Fibroblast of the aortic adventitia (primary cell): ENCODE data around the gene ST7. TPM values are rescaled to one million over a fixed set of nuclear protein-coding genes. Genes with fewer than 3 reads are reported as not detected.

Source experiments
- DNase-seq: peaks from one replicate; pipeline ENCODE4 v3.0.0-alpha.2; 2010; ENCODE audit warnings: low read depth
- H3K4me3 ChIP-seq: 2 replicates; pipeline ENCODE4 v1.5.1; 2011; ENCODE audit warnings: low read depth, mild to moderate bottlenecking, control low read depth, low read length, moderate library complexity
- total RNA-seq: library from RNA; depleted of rRNA; stranded (reverse); fragments of >200 nt; gene quantifications from 2 replicates; pipeline ENCODE4 v1.2.3, GENCODE V29; 2012; ENCODE audit warnings: low replicate concordance
- TF ChIP-seq, protein P1 (sequence below): IDR thresholded peaks from 2 replicates; pipeline ENCODE4 v1.5.1; 2011; ENCODE audit warnings: mild to moderate bottlenecking, low read length, control low read depth, inconsistent platforms; ENCODE audit not compliant: insufficient read depth

Gene ST7
- total RNA-seq, 1 donor = 22.7 TPM

DNA sequence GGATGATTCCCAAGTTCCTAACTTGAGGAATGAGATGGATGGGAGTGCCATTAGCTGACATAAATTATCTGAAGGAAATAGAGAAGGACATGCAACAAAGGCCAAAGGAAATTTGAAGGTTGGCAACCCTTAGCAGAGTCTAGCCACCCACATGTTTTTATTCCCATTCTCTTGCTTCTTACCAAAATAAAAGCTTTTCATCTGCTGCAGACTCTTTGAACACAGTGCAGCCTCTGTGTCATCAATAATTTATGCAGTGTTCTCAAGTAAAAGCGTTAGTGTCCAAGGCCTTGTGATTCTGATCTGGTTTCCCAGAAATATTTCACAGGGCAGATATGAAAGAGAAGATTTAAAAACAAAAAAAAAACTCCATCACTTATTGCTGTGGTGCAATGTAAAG lies 98.5 kb downstream of the ST7 start:
- peak; percentile 43 for DNase-seq

DNA sequence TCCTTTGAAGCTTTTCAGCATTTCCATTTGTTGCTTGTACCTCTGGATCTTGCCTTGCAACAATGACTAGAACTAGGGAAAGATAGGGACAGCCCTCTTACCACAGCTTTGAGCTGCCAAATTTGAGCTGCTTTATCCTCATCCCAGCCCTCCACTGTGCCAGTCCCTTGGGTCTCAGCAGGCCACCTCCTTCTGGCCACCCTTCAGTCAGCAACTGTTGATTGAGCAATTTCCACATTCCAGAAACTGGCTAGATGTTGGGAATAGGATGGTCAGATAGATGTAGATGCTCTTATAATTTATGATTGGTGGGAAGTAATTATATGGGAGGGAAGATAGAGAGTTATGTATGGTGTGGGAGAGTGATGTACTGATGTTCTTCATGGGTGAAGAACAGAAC lies 100.1 kb downstream of the ST7 start:
- H3K4me3 ChIP-seq = no peak overlapping the region
- TF ChIP-seq, protein P1, sequence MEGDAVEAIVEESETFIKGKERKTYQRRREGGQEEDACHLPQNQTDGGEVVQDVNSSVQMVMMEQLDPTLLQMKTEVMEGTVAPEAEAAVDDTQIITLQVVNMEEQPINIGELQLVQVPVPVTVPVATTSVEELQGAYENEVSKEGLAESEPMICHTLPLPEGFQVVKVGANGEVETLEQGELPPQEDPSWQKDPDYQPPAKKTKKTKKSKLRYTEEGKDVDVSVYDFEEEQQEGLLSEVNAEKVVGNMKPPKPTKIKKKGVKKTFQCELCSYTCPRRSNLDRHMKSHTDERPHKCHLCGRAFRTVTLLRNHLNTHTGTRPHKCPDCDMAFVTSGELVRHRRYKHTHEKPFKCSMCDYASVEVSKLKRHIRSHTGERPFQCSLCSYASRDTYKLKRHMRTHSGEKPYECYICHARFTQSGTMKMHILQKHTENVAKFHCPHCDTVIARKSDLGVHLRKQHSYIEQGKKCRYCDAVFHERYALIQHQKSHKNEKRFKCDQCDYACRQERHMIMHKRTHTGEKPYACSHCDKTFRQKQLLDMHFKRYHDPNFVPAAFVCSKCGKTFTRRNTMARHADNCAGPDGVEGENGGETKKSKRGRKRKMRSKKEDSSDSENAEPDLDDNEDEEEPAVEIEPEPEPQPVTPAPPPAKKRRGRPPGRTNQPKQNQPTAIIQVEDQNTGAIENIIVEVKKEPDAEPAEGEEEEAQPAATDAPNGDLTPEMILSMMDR = no peak
- DNase-seq = peak; percentile 23

More for the DNA sequence above, 98.5 kb downstream of the ST7 start:
- TF ChIP-seq, protein P1 = no peak
- H3K4me3 ChIP-seq = no peak overlapping the region

DNA sequence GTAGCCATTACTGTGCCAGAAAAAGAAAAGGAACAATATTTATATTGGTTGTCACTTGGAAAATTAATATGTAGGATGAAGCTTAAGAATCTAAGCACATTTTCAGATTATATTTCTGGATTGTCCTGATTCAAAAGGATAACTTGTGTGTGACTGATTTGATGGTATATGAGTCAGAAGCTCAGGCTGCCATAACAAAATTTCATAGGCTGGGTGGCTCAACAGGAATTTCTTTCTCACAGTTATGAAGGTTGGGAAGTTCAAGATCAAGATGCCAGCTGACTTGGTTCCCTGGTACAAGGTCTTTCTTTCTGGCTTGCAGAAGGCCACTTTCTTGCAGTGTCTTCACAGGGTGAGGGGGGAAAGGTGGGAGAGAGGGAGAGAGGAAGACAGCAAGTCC lies 108.5 kb downstream of the ST7 start:
- TF ChIP-seq, protein P1 = no peak
- DNase-seq = peak; percentile 24
- H3K4me3 ChIP-seq = no peak overlapping the region

DNA sequence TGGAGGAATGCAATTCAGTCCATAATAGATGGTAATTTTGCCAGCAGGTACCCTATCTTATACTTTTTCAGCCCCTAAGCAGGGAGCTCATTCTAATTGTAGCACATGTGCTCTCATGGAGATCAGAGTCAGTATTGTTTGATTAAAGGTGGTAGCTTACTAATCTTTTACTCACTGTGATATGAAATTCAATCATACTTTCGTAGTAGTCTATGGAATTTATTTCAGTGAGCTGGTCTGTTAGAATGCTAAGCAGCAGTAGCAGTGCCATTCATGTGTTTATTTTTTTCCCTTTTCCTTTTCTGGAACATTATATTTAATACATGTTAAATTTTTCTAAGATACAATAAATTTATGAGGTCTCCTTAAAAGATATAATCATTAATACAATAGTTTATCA lies 109.0 kb downstream of the ST7 start:
- TF ChIP-seq, protein P1 = no peak
- DNase-seq = no peak
- no peak overlapping the region for H3K4me3 ChIP-seq

GRCh38 chr7:117064688-117065087 lies 111.4 kb downstream of the ST7 start:
- DNase-seq = no peak
- TF ChIP-seq, protein P1 = no peak
- H3K4me3 ChIP-seq = no peak overlapping the region

GRCh38 chr7:117065571-117066150 lies 112.4 kb downstream of the ST7 start:
- DNase-seq = no peak
- no peak overlapping the region for H3K4me3 ChIP-seq
- TF ChIP-seq, protein P1 = no peak

- no peak overlapping the region for H3K4me3 ChIP-seq
- no peak for DNase-seq
- TF ChIP-seq, protein P1 = no peak
Measured at GRCh38 chr7:117066668-117067067, 113.4 kb downstream of the ST7 start.
